Activated CD4-positive, alpha-beta memory T cell treated with anti-CD3 and anti-CD28 coated beads, Interleukin-2, amount 10 ng/mL, durations not matched to agents 7 days and 5 days (primary cell): ENCODE results near the gene TMEM50B. TPM values are rescaled to one million over a fixed set of nuclear protein-coding genes. Genes with fewer than 3 reads are reported as not detected.
"Not testable (repeated sequence)": the region's sequence is repeated elsewhere in the genome, so short reads cannot be mapped to it uniquely, and the experiment has no call there.

Experiments
- CTCF ChIA-PET: fragments of 350-600 bp; sonication (Branson Sonifier 250); formaldehyde crosslinking; loops from one replicate; lab custom pipeline; 2021; ENCODE audit warnings: antibody characterized with exemption, inconsistent platforms; lab: Charles Lee
- POLR2A ChIA-PET: fragments of 350-600 bp; sonication (Branson Sonifier 250); formaldehyde crosslinking; loops from one replicate; lab custom pipeline; 2021; ENCODE audit warnings: antibody characterized with exemption; lab: Charles Lee
- DNase-seq: peaks from one replicate; pipeline ENCODE4 v3.0.0-alpha.2; 2020
- H3K27ac Mint-ChIP-seq: one replicate; pipeline ENCODE4 v1.8.0; 2021; ENCODE audit warnings: mild to moderate bottlenecking, mixed read lengths
- H3K27me3 Mint-ChIP-seq: one replicate; pipeline ENCODE4 v1.8.0; 2021; ENCODE audit warnings: mixed read lengths
- H3K36me3 Mint-ChIP-seq: one replicate; pipeline ENCODE4 v1.8.0; 2021; ENCODE audit warnings: low read depth, mixed read lengths
- H3K4me1 Mint-ChIP-seq: one replicate; pipeline ENCODE4 v1.8.0; 2021; ENCODE audit warnings: mixed read lengths
- H3K4me3 Mint-ChIP-seq: one replicate; pipeline ENCODE4 v1.8.0; 2021; ENCODE audit warnings: mild to moderate bottlenecking, mixed read lengths
- H3K9me3 Mint-ChIP-seq: one replicate; pipeline ENCODE4 v1.8.0; 2021; ENCODE audit warnings: mixed read lengths
- total RNA-seq, 2 experiments: library from RNA; stranded (reverse); gene quantifications; one replicate each; pipeline ENCODE4 v1.2.3, GENCODE V29; 2021

The TMEM50B gene
- total RNA-seq, 2 experiments from 2014 or later, result 26.5 to 28.2 TPM

DNA sequence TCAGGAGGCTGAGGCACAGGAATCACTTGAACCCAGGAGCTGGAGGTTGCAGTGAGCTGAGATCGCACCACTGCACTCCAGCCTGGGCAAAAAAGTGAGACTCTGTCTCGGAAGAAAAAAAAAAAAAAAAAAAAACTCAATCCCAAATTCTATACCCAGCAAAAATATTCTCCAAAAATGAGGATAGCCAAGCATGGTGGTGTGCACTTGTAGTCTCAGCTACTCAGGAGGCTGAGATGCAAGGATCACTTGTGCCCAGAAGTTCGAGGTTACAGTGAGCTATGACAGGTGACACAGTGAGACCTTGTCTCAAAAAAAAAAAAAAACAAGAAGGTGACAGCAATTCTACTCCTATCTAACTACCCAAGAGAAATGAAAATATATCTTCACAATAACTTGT is 6.4 kb downstream of the TMEM50B start:
- POLR2A ChIA-PET, result no interaction called here
- H3K36me3 Mint-ChIP-seq, result no peaks in the 10 kb centered on the region
- peaks cover 6% of the 10 kb centered on the region for H3K4me1 Mint-ChIP-seq
- CTCF ChIA-PET, result interaction anchor here (1.0 kb wide), 1 partner anchor 44 kb away, joined by 3 read pairs; no protein-coding TSS in a partner anchor
- H3K27ac Mint-ChIP-seq, result no peak overlapping the region
- H3K4me3 Mint-ChIP-seq, result no peak overlapping the region
- no peak for DNase-seq
- no peaks in the 10 kb centered on the region for H3K27me3 Mint-ChIP-seq
- no peaks in the 10 kb centered on the region for H3K9me3 Mint-ChIP-seq

DNA sequence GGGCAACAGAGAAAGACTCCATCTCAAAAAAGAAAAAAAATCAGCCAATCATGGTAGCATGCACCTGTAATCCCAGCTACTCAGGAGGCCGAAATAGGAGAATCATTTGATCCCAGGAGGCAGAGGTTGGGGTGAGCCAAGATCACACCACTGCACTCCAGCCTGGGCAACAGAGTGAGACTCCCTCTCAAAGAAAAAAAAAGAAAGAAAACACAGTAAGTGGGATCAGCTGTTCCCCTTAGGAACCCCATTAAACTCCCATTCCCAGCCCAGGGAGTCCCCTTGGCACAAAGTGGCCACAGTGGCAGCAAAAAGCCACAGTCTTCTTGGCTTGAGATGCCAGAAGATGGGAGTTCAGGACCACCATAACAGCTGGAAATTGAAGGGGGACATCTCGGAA is 9.1 kb downstream of the TMEM50B start:
- H3K4me3 Mint-ChIP-seq, result no peak overlapping the region
- no peaks in the 10 kb centered on the region for H3K36me3 Mint-ChIP-seq
- ChIA-PET POLR2A (no interaction called here), CTCF (no interaction called here)
- no peaks in the 10 kb centered on the region for H3K9me3 Mint-ChIP-seq
- H3K27me3 Mint-ChIP-seq, result no peaks in the 10 kb centered on the region
- no peak overlapping the region for H3K27ac Mint-ChIP-seq
- no peak for DNase-seq
- no peaks in the 10 kb centered on the region for H3K4me1 Mint-ChIP-seq

DNA sequence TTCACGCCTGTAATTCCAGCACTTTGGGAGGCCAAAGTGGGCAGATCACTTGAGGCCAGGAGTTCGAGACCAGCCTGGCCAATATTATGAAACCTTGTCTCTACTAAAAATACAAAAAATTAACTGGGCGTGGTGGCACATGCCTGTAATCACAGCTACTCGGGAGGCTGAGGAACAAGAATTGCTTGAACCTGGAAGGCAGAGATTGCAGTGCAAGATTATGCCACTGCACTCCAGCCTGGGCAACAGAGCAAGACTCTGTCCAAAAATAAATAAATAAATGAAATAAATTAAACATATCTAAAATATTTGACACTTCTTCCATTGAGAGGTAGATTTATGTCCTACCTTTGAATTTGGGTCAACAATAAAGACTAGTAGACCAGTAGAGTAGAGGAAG is 10.6 kb downstream of the TMEM50B start:
- H3K27ac Mint-ChIP-seq, H3K36me3 Mint-ChIP-seq, H3K9me3 Mint-ChIP-seq, POLR2A ChIA-PET, H3K27me3 Mint-ChIP-seq, H3K4me1 Mint-ChIP-seq, DNase-seq, CTCF ChIA-PET, H3K4me3 Mint-ChIP-seq: not testable (repeated sequence)

DNA sequence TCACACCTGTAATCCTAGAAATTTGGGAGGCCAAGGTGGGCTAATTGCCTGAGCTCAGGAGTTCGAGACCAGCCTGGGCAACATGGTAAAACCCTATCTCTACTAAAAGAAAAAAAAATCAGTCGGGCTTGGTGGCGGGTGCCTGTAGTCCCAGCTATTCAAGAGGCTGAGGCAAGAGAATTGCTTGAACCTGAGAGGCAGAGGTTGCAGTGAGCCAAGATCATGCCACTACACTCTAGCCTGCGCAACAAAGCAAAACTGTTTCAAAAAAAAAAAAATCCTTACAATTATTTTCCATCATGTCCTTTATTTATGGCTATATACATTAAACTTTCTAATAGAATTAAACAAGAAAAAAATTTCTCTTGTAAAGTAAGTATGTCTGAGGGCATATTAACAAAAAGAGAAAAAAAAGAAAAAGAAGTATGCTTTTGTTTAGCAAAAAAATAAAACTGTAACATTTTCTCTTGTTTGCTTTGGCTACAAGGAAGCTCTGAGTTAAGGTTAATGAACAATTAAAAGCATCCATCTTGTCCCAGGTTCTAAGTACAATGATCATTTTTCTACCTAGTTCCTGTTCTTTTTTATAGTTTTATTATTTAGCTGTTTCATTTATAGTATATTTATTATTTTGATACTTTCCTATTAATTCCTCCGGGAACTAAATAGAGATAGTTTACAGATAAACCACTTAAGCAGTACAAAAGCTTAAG is 18.1 kb downstream of the TMEM50B start:
- H3K36me3 Mint-ChIP-seq, result peaks cover 3% of the 10 kb centered on the region
- ChIA-PET CTCF (interaction anchor here (1.3 to 3.2 kb wide), 2 partner anchors 18 to 144 kb away, joined by 4 to 12 read pairs; partner anchors contain the start of gene TMEM50B), POLR2A (no interaction called here)
- no peaks in the 10 kb centered on the region for H3K4me1 Mint-ChIP-seq
- H3K27ac Mint-ChIP-seq, result no peak overlapping the region
- DNase-seq, result no peak
- H3K4me3 Mint-ChIP-seq, result no peak overlapping the region
- H3K27me3 Mint-ChIP-seq, result no peaks in the 10 kb centered on the region
- no peaks in the 10 kb centered on the region for H3K9me3 Mint-ChIP-seq

DNA sequence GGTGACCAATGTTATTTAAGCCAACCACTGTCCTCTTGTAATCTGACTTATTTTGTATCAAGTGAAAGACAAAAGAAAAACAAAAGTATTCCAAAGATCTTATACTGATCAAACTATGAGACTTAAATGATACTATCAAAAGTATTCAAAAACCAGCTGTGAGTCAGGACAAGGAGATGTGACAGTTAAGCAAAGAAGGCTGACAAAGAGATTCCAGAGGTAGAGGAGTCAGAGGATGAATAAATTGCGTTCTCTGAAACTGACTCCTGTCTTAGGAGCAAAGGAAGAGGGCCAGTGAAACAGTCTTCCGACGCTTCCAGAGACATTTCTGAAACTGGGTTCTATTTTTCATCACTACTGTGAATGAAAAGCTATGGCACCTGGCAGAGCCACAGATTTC is 20.9 kb downstream of the TMEM50B start:
- ChIA-PET POLR2A (no interaction called here), CTCF (no interaction called here)
- no peak for DNase-seq
- H3K4me3 Mint-ChIP-seq, result no peak overlapping the region
- H3K27me3 Mint-ChIP-seq, result no peaks in the 10 kb centered on the region
- no peak overlapping the region for H3K27ac Mint-ChIP-seq
- H3K36me3 Mint-ChIP-seq, result peaks cover 3% of the 10 kb centered on the region
- no peaks in the 10 kb centered on the region for H3K9me3 Mint-ChIP-seq
- peaks cover 1% of the 10 kb centered on the region for H3K4me1 Mint-ChIP-seq

DNA sequence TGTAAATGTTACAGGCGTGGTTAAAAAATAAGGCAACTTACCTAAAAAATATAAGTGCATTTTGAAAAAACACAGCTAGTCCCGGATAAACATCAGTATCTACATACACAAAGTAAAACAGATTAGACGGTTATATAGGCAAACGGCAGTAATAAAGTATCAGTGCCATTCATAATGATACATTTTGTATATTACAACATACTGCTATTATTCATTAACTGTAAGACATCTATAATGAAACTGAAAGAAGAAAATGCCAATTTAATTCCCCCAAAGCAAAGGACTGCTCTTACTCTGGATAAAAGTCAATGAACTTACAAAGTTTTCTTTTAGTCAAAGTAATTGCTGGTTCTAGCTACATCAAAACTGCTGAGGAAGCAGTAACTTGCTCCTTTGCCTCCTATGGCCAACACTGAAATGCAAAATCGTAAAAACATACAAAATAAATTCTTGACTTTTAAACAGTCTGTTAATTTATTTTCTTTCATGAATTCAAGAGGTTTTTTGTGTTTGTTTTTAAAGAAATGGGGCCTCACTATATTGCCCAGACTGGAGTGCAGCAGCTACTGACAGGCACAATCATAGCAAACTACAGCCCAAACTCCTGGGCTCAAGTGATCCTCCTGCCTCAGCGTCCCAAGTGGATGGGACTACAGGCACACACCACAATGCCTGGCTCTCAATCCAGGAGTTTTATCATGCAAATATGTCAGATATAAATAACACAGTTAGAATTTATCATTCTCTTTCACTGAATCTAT is 23.9 kb downstream of the TMEM50B start:
- no peak for DNase-seq
- Mint-ChIP-seq H3K9me3 (no peaks in the 10 kb centered on the region), H3K27me3 (no peaks in the 10 kb centered on the region), H3K4me3 (no peak overlapping the region), H3K4me1 (peaks cover 1% of the 10 kb centered on the region), H3K36me3 (peaks cover 6% of the 10 kb centered on the region), H3K27ac (no peak overlapping the region)
- ChIA-PET POLR2A (no interaction called here), CTCF (interaction anchor here (1.1 to 3.5 kb wide), 3 partner anchors 11 to 150 kb away, joined by 3 to 11 read pairs (median 5); no protein-coding TSS in a partner anchor)

DNA sequence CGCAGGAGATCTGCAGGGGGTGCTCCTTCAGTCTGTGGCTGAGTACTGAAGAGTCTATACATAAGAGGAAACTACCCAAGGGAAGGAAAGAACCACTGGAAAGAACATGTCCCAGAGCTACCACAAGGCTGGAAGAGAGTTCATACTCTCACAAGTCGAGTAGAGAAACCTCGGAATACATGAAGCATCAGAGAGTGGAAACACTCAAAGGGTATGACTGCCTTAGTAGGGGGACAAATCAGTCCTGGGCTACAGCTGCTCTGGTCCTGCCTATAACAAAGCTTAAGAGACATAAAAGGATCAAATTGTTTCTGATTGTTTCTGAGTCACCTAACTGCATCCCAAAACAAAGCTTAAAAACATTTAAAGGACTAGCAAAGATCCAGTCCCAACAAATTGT is 27.4 kb downstream of the TMEM50B start:
- Mint-ChIP-seq H3K4me1 (peaks cover 1% of the 10 kb centered on the region), H3K4me3 (no peak overlapping the region), H3K27me3 (no peaks in the 10 kb centered on the region), H3K36me3 (peaks cover 6% of the 10 kb centered on the region), H3K27ac (no peak overlapping the region), H3K9me3 (no peaks in the 10 kb centered on the region)
- ChIA-PET CTCF (no interaction called here), POLR2A (interaction anchor here (1.2 kb wide), 1 partner anchor 68 kb away, joined by 3 read pairs; no protein-coding TSS in a partner anchor)
- DNase-seq, result no peak

DNA sequence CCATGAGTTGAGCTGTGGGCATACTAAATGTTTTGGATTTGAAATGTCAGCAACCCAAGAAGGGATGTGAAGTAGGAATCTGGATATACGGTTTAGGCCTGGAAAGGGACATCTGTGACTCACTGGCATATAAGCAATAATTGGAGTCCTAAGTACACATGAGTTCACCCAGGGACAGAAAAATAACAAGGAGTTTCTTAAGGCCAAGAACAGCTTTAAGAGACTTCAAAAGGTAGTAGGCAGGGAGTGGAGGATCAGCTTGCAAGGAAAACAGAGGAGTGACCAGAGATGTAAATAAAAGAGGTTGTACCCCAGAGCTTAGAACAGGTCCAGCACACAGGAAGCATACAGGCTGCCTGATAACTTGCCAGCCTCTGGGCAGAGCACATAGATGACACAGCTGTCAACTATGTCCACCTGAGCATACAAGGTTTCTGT is 28.1 kb downstream of the TMEM50B start:
- Mint-ChIP-seq H3K4me1 (peaks cover 1% of the 10 kb centered on the region), H3K4me3 (no peak overlapping the region), H3K27me3 (no peaks in the 10 kb centered on the region), H3K27ac (no peak overlapping the region), H3K9me3 (no peaks in the 10 kb centered on the region), H3K36me3 (peaks cover 6% of the 10 kb centered on the region)
- CTCF ChIA-PET, result no interaction called here
- DNase-seq, result no peak
- POLR2A ChIA-PET, result interaction anchor here (1.2 kb wide), 1 partner anchor 67 kb away, joined by 3 read pairs; no protein-coding TSS in a partner anchor

DNA sequence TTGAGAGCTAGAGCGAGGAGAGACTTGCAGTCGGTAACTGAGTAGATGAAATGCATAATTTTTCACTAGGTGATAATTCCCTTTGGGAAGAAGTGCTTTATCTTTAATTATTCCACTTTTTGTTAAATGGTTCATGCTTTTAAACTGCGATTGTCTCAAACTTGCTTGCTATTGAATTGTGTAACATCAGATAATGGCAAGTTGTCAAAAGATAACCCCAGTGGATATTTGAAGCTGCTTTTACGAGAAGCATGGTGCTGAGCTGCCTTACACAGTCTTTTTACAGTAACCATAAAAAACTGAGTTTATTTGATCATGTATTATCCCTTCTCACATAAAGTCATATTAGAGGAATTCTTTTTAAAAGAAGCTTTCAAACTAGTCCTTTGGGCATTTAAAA is 30.2 kb downstream of the TMEM50B start:
- H3K27me3 Mint-ChIP-seq, result no peaks in the 10 kb centered on the region
- no peaks in the 10 kb centered on the region for H3K9me3 Mint-ChIP-seq
- ChIA-PET POLR2A (no interaction called here), CTCF (interaction anchor here (1.5 kb wide), 1 partner anchor 252 kb away, joined by 3 read pairs; no protein-coding TSS in a partner anchor)
- no peak for DNase-seq
- no peak overlapping the region for H3K27ac Mint-ChIP-seq
- H3K36me3 Mint-ChIP-seq, result peaks cover 6% of the 10 kb centered on the region
- H3K4me3 Mint-ChIP-seq, result no peak overlapping the region
- peaks cover 2% of the 10 kb centered on the region for H3K4me1 Mint-ChIP-seq

DNA sequence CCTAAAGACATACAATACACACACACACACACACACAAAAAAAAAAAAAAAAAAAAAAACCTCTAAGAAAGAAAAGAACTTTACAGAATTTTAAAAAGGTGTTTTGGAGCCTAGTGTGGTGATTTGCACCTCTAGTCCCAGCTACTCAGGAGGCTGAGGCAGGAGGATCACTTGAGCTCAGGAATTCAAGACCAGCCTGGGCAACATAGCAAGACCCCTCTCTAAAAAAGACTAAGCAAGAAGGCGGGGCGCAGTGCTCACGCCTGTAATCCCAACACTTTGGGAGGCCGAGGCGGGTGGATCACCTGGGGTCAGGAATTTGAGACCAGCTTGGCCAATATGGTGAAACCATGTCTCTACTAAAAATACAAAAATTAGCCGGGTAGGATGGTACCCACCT is 33.2 kb downstream of the TMEM50B start:
- H3K4me1 Mint-ChIP-seq, H3K4me3 Mint-ChIP-seq, H3K27me3 Mint-ChIP-seq, DNase-seq, H3K9me3 Mint-ChIP-seq, H3K27ac Mint-ChIP-seq, H3K36me3 Mint-ChIP-seq: not testable (repeated sequence)
- CTCF ChIA-PET, result interaction anchor here (0.7 to 4.2 kb wide), 10 partner anchors 12 to 1076 kb away, joined by 3 to 37 read pairs (median 4); partner anchors contain the start of gene IFNAR1
- POLR2A ChIA-PET, result interaction anchor here (3.0 kb wide), 1 partner anchor 85 kb away, joined by 18 read pairs; no protein-coding TSS in a partner anchor

DNA sequence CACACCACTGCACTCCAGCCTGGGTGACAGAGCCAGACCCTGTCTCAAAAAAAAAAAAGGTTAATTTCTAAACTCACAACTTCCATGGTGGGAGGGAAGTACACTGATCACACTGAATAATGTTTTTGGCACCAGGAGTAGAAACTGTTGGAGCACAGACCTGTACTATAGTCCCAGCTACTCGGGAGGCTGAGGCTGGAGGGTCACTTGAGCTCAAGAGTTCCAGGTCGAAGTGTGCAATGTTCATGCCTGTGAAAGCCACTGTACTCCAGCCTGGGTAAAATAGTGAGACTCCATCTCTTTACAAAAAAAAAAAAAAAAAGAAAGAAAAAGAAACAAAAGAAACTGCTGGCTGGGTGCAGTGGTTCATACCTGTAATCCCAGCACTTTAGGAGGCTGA is 35.3 kb downstream of the TMEM50B start:
- Mint-ChIP-seq H3K27ac (no peak overlapping the region), H3K36me3 (peaks cover 3% of the 10 kb centered on the region), H3K4me1 (peaks cover 4% of the 10 kb centered on the region), H3K9me3 (no peaks in the 10 kb centered on the region), H3K27me3 (no peaks in the 10 kb centered on the region), H3K4me3 (no peak overlapping the region)
- CTCF ChIA-PET, result interaction anchor here (0.6 to 4.2 kb wide), 38 partner anchors 9 to 642 kb away, joined by 3 to 37 read pairs (median 4); partner anchors contain the start of genes IFNAR1 and IL10RB
- DNase-seq, result no peak
- POLR2A ChIA-PET, result interaction anchor here (1.1 to 3.0 kb wide), 5 partner anchors 10 to 245 kb away, joined by 3 to 18 read pairs (median 5); partner anchors contain the start of gene IFNAR1

DNA sequence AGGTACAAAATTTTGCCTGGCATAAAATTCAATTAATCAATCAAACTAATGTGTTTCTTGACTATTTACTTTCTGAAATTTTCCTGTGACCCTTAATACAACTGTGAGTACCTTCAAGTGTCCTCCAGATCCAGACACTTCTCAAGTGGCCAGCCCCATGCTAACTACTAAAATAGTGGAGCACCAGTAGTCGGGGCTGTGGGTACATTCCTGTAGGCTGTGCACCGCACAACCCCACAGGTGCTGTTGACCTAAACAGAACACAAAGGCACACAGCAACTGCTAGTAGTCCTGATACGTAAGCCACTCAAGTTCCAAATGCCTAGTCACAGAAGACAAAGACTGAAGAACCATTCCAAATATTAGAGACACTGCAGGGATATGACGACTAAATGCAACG is 36.6 kb downstream of the TMEM50B start:
- Mint-ChIP-seq H3K4me1 (peaks cover 4% of the 10 kb centered on the region), H3K27me3 (no peaks in the 10 kb centered on the region), H3K4me3 (no peak overlapping the region), H3K36me3 (peaks cover 6% of the 10 kb centered on the region), H3K9me3 (no peaks in the 10 kb centered on the region), H3K27ac (no peak overlapping the region)
- ChIA-PET POLR2A (no interaction called here), CTCF (interaction anchor here (1.0 to 1.4 kb wide), 3 partner anchors 82 to 246 kb away, joined by 3 to 4 read pairs (median 3); no protein-coding TSS in a partner anchor)
- no peak for DNase-seq
